GM12878 (cell line): ENCODE results near the gene SRC. TPM values are rescaled to one million over a fixed set of nuclear protein-coding genes. Genes with fewer than 3 reads are reported as not detected.

Source experiments
- BACH1 ChIP-seq: fragments of 450-650 bp; IDR thresholded peaks from 2 replicates; pipeline ENCODE4 v1.6.1; 2017; ENCODE audit warnings: mild to moderate bottlenecking, borderline replicate concordance
- DPF2 ChIP-seq: fragments of 450-650 bp; IDR thresholded peaks from 2 replicates; pipeline ENCODE4 v1.6.1; 2017; ENCODE audit warnings: mild to moderate bottlenecking
- IKZF1 ChIP-seq: fragments of 450-650 bp; conservative IDR thresholded peaks from 2 replicates; pipeline ENCODE4 v1.6.1; 2017; ENCODE audit warnings: antibody characterized with exemption, mild to moderate bottlenecking
- NFIC ChIP-seq: IDR thresholded peaks from 2 replicates; pipeline ENCODE4 v1.6.1; 2012; ENCODE audit warnings: low read depth, mild to moderate bottlenecking, inconsistent platforms, low read length, moderate library complexity
- POU2F2 ChIP-seq: IDR thresholded peaks from 3 replicates; pipeline ENCODE4 v1.6.1; 2011; ENCODE audit warnings: low read depth, mild to moderate bottlenecking, low read length, borderline replicate concordance
- RAD21 ChIP-seq: IDR thresholded peaks from 2 replicates; pipeline ENCODE4 v1.6.1; 2011; ENCODE audit warnings: mild to moderate bottlenecking, low read depth, low read length, moderate library complexity; ENCODE audit not compliant: insufficient read depth
- RCOR1 ChIP-seq: conservative IDR thresholded peaks from 2 replicates; pipeline ENCODE4 v1.6.1; 2012; ENCODE audit warnings: low read depth, low read length, improper control_type of control experiment
- RUNX3 ChIP-seq: IDR thresholded peaks from 2 replicates; pipeline ENCODE4 v1.6.1; 2012; ENCODE audit warnings: low read length, inconsistent platforms
- SMARCA5 ChIP-seq: fragments of 450-650 bp; IDR thresholded peaks from 2 replicates; pipeline ENCODE4 v1.6.1; 2017; ENCODE audit warnings: mild to moderate bottlenecking
- TARDBP ChIP-seq: IDR thresholded peaks from 2 replicates; pipeline ENCODE4 v1.6.1; 2016; ENCODE audit warnings: borderline replicate concordance
- ZNF217 ChIP-seq: fragments of 450-650 bp; IDR thresholded peaks from 2 replicates; pipeline ENCODE4 v1.6.1; 2017; ENCODE audit warnings: antibody characterized with exemption, mild to moderate bottlenecking
- polyA plus RNA-seq, 11 experiments: library from polyadenylated mRNA; depleted of rRNA in 4 of 11; unstranded in 6 of 11; stranded (reverse) in 5 of 11; fragments of >200 nt; fragmentation: Nextera tagmentation in 4 of 11; fragmentation: Illumina TruSeq in 1 of 11; extraction: Ambion mirVana in 4 of 11; extraction: Trizol in 1 of 11; gene quantifications; 1 replicate in 1 of 11; 2 replicates in 10 of 11; pipeline versions ENCODE4 v1.2.1 to v1.2.3, GENCODE V29; 2011 to 2016; ENCODE audit warnings: inconsistent platforms in 2 of 11, missing spikeins in 2 of 11, low read depth in 1 of 11
- total RNA-seq, 4 experiments: library from RNA; depleted of rRNA in 3 of 4; stranded (reverse); fragments of >200 nt in 3 of 4; fragmentation: Illumina TruSeq in 1 of 4; extraction: Trizol in 1 of 4; gene quantifications; 2 replicates each; pipeline versions ENCODE4 v1.2.1 to v1.2.3, GENCODE V29; 2013 to 2021
- TF ChIP-seq, protein P1 (sequence below): IDR thresholded peaks from 2 replicates; pipeline ENCODE4 v1.6.1; 2011; ENCODE audit warnings: low read depth, low read length, improper control_type of control experiment, borderline replicate concordance
- TF ChIP-seq, protein P2 (sequence below): IDR thresholded peaks from 2 replicates; pipeline ENCODE4 v1.6.1; 2012; ENCODE audit warnings: mild to moderate bottlenecking, low read depth, low read length
- TF ChIP-seq, protein P3 (sequence below): fragments of 450-650 bp; formaldehyde crosslinking; IDR thresholded peaks from 2 replicates; pipeline ENCODE4 v1.5.0; 2022; ENCODE audit warnings: mild to moderate bottlenecking, missing genetic modification characterization
- TF ChIP-seq, protein P4 (sequence below): fragments of 450-650 bp; IDR thresholded peaks from 2 replicates; pipeline ENCODE4 v1.6.1; 2017; ENCODE audit warnings: mild to moderate bottlenecking, moderate library complexity

SRC gene
- total and polyA plus RNA-seq, 10 of the 15 experiments (the other 5 are each of a cell fraction or from before 2014, with no cell fraction given) = 0.60 to 71.3 (median 27.2) TPM

DNA sequence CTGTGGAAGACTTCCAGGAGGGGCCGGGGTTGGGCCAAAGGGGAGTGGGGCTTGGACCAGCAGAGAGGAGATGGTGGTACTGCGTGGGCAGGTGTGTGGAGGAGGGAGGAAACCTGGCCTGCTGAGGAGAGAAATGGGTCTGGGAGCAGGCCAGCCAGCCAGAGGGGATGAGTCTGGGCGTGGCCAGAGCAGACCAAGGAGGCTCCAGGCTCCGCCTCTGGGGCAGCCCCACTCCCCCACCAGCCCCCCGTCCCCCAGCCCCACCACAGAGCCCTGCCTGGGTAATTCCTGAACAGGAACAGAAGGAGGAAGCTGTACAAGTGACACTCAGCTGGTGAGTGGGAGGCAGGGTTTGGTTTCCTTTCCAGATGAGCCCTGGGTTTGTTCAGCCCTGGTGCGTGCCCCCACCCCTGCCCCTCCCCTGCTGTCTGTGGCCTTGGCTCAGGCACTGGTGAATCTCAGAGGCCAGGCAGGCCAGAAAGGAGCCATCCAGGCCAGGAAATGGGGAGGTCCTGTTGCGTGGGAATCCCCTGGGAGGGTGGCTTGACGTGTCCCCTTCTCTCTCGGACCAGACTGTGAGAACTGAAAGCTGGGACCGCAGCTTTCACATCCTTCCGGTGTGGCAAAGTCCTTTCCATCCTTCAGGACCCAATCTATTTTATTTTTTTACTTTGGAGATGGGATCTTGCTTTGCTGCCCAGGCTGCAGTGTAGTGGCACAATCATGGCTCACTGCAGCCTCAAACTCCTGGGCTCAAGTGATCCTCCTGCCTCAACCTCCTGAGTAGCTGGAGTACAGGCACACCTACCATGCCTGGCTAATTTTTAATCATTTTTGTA is 9.4 kb upstream of the SRC start (continued):
- TF ChIP-seq NFIC (peak; percentile 88), ZNF217 (peak; percentile 90), DPF2 (peak; percentile 83), POU2F2 (0 out of 3 replicates have a peak, but pooled peaks have one; percentile 38), IKZF1 (peak; percentile 98), TARDBP (no peak; the same call in 1 of the 2 replicates), SMARCA5 (peak; percentile 89), BACH1 (no peak; the same call in 1 of the 2 replicates), RUNX3 (peak; percentile 94), RAD21 (no peak), RCOR1 (no peak)
- TF ChIP-seq, protein P1, sequence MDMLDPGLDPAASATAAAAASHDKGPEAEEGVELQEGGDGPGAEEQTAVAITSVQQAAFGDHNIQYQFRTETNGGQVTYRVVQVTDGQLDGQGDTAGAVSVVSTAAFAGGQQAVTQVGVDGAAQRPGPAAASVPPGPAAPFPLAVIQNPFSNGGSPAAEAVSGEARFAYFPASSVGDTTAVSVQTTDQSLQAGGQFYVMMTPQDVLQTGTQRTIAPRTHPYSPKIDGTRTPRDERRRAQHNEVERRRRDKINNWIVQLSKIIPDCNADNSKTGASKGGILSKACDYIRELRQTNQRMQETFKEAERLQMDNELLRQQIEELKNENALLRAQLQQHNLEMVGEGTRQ = no peak
- TF ChIP-seq, protein P2, sequence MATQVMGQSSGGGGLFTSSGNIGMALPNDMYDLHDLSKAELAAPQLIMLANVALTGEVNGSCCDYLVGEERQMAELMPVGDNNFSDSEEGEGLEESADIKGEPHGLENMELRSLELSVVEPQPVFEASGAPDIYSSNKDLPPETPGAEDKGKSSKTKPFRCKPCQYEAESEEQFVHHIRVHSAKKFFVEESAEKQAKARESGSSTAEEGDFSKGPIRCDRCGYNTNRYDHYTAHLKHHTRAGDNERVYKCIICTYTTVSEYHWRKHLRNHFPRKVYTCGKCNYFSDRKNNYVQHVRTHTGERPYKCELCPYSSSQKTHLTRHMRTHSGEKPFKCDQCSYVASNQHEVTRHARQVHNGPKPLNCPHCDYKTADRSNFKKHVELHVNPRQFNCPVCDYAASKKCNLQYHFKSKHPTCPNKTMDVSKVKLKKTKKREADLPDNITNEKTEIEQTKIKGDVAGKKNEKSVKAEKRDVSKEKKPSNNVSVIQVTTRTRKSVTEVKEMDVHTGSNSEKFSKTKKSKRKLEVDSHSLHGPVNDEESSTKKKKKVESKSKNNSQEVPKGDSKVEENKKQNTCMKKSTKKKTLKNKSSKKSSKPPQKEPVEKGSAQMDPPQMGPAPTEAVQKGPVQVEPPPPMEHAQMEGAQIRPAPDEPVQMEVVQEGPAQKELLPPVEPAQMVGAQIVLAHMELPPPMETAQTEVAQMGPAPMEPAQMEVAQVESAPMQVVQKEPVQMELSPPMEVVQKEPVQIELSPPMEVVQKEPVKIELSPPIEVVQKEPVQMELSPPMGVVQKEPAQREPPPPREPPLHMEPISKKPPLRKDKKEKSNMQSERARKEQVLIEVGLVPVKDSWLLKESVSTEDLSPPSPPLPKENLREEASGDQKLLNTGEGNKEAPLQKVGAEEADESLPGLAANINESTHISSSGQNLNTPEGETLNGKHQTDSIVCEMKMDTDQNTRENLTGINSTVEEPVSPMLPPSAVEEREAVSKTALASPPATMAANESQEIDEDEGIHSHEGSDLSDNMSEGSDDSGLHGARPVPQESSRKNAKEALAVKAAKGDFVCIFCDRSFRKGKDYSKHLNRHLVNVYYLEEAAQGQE = no peak
- TF ChIP-seq, protein P3, sequence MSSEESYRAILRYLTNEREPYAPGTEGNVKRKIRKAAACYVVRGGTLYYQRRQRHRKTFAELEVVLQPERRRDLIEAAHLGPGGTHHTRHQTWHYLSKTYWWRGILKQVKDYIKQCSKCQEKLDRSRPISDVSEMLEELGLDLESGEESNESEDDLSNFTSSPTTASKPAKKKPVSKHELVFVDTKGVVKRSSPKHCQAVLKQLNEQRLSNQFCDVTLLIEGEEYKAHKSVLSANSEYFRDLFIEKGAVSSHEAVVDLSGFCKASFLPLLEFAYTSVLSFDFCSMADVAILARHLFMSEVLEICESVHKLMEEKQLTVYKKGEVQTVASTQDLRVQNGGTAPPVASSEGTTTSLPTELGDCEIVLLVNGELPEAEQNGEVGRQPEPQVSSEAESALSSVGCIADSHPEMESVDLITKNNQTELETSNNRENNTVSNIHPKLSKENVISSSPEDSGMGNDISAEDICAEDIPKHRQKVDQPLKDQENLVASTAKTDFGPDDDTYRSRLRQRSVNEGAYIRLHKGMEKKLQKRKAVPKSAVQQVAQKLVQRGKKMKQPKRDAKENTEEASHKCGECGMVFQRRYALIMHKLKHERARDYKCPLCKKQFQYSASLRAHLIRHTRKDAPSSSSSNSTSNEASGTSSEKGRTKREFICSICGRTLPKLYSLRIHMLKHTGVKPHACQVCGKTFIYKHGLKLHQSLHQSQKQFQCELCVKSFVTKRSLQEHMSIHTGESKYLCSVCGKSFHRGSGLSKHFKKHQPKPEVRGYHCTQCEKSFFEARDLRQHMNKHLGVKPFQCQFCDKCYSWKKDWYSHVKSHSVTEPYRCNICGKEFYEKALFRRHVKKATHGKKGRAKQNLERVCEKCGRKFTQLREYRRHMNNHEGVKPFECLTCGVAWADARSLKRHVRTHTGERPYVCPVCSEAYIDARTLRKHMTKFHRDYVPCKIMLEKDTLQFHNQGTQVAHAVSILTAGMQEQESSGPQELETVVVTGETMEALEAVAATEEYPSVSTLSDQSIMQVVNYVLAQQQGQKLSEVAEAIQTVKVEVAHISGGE = no peak
- TF ChIP-seq, protein P4, sequence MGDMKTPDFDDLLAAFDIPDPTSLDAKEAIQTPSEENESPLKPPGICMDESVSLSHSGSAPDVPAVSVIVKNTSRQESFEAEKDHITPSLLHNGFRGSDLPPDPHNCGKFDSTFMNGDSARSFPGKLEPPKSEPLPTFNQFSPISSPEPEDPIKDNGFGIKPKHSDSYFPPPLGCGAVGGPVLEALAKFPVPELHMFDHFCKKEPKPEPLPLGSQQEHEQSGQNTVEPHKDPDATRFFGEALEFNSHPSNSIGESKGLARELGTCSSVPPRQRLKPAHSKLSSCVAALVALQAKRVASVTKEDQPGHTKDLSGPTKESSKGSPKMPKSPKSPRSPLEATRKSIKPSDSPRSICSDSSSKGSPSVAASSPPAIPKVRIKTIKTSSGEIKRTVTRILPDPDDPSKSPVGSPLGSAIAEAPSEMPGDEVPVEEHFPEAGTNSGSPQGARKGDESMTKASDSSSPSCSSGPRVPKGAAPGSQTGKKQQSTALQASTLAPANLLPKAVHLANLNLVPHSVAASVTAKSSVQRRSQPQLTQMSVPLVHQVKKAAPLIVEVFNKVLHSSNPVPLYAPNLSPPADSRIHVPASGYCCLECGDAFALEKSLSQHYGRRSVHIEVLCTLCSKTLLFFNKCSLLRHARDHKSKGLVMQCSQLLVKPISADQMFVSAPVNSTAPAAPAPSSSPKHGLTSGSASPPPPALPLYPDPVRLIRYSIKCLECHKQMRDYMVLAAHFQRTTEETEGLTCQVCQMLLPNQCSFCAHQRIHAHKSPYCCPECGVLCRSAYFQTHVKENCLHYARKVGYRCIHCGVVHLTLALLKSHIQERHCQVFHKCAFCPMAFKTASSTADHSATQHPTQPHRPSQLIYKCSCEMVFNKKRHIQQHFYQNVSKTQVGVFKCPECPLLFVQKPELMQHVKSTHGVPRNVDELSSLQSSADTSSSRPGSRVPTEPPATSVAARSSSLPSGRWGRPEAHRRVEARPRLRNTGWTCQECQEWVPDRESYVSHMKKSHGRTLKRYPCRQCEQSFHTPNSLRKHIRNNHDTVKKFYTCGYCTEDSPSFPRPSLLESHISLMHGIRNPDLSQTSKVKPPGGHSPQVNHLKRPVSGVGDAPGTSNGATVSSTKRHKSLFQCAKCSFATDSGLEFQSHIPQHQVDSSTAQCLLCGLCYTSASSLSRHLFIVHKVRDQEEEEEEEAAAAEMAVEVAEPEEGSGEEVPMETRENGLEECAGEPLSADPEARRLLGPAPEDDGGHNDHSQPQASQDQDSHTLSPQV = peak; percentile 3; the same call in 1 of the 2 replicates
